ENCODE data around the gene C19orf73.
A peak's percentile ranks its signal among the peaks of the same experiment; 100 is the strongest.
"Not testable (repeated sequence)": the region's sequence is repeated elsewhere in the genome, so short reads cannot be mapped to it uniquely, and the experiment has no call there.

Gene C19orf73

DNA sequence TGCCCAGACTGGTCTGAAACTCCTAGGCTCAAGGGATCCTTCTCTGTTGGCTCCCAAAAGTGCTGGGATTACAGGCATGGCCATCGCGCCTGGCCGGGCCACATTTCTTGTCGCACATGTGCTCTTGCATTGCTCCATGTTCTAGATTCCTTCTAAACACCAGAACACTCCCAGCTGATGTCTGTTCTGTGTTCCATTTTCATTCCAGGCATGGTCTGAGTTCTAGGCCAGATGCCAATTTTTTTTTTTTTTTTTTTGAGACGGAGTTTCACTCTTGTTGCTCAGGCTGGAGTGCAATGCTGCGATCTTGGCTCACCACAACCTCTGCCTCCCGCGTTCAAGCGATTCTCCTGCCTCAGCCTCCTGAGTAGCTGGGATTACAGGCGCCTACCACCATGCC, 2.9 kb upstream of the C19orf73 start:
- DNase-seq (ENCODE audit: low spot score) = not testable (repeated sequence)

DNA sequence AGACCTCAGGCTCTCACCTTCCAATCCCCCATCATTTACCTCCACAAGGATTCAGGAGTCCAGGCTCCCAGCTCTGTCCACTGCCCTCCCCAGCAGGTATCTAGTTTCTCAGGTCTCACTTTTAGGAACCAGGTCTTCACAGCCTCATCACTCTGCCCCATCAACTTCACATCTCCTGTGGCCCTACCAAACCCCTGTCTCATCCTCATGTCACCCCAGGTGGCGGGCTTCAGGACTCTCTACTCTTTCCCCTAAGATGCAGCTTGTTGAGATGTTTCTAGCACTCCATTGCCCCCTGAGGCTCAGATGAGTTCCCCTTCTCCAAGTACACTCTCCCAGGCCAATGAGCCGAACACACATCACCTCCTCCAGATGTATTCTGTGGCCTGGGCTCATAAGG, 1.9 kb upstream of the C19orf73 start:
- DNase-seq (ENCODE audit: low spot score) = no peak

DNA sequence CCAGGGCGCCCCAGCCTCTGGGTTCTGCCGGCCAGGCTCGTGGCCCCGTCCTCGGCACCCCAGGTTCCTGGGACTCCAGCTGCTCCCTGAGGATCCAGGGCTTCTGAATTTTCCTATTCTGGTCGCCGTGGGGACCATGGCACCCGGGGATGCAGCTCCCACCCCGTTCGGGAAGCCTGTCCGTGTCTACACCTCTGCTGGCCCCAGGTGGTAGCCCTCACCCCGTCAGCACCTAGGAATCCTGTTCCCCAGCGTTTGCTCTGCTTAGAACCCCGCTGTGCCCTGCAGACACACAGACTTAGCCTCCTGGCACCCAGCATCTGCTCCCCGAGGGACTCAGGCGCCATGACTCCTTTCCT, 1.4 kb upstream of the C19orf73 start:
- DNase-seq (ENCODE audit: low spot score) = no peak

DNA sequence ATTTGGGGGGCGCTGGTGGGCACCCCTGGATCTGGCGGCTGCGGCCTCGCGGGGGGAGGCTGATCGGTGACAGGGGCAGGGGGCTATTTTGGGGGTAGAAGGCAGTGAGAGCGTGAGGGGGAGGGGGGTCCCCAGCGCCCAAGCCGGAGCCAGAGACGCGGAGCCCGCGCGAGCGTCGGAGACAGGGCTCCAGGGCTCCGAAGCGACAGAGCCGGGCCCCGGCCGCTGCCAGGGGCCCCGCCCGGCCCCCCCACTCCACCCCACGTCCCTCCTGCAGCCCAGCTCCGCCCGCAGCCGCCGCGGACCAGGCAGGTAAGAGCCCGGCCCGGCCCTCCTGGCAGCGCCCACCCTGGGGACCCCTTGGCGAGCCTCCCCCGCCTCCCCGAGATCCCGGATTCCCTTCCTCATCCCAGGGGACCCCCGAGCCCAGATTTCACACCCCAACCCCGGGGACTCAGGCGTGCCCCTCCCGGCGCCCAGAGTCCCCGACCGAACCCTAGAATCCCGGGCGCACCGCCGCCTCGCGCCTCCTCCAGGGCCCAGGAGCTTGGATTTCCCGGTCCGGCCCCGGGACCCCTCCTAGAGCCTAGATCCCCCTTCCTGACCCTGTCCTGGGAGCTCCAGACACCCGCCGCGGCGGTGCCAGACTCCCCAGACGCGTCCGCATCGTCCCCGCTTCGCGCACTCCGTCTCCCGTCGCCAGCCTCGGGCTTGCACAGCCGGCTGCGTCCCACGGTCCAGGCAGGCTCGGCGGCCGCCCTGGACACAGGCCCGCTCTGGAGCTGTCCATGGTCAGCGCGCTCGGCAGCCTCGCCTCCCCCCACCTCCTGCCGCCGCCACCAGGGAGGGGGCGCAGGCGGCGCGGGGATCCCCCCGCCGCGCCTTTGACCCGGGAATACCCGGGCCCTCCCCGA, 725 bp upstream of the C19orf73 start, which contains the start of gene PPFIA3:
Gene PPFIA3 (plus strand): TSS at position 134 of the 914 bp plus-strand sequence. CDS start 8,330 bp downstream, outside the sequence.
- DNase-seq (ENCODE audit: low spot score) = peak; percentile 86

DNA sequence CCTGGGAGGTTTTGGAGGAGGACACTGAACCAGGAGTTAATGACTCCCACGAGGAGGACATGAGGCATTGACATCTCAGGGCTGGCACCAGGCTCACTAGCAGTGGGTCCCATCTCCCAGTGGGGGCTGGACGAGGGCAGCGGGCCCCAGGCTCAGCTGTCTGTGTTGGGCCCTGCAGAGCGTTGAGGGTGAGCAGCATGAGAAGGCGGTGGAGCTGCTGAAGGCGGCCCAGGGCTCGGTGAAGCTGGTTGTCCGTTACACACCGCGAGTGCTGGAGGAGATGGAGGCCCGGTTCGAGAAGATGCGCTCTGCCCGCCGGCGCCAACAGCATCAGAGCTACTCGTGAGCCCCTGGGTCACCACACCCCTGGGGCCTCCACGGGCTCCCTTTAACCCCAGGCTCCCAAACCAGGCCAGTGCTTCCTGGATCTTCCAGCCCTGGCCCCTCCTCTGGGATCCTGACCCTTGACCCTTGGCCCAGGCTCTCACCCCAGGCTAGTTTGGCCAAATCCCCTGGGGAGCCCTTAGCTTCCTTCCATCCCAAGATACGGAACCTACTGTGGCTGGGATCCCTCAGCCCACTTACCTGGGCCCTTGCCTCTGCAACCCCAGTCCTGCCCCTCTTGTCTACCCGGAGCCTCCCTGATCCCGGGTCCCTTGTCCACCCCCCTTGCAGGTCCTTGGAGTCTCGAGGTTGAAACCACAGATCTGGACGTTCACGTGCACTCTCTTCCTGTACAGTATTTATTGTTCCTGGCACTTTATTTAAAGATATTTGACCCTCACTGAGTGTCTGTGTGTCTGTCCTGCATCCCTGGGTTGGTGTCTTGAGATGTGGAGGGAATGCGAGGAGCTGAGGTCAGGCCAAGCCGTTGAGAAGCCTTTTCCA, 1.0 kb downstream of the C19orf73 start:
- no peak for DNase-seq (ENCODE audit: low spot score)

DNA sequence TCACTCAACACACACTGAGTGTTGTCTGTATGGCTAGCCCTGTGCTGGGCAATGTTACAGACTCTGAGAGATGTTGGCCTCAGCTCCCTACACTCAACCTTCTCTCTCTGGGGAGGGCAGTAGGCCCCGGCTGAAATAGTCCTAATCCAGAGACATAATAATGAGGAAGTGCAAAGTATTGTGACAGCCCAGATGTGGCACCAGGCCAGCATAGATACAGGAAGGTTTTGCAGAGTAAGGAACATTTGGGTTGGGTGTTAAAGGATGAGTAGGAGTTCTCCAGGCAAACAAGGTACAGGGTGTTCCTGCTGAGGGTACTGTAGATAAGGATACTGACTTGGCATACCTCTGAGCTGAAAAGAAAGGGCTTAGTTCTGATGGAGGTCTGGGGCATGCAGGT, 2.4 kb downstream of the C19orf73 start:
- DNase-seq (ENCODE audit: low spot score) = no peak

DNA sequence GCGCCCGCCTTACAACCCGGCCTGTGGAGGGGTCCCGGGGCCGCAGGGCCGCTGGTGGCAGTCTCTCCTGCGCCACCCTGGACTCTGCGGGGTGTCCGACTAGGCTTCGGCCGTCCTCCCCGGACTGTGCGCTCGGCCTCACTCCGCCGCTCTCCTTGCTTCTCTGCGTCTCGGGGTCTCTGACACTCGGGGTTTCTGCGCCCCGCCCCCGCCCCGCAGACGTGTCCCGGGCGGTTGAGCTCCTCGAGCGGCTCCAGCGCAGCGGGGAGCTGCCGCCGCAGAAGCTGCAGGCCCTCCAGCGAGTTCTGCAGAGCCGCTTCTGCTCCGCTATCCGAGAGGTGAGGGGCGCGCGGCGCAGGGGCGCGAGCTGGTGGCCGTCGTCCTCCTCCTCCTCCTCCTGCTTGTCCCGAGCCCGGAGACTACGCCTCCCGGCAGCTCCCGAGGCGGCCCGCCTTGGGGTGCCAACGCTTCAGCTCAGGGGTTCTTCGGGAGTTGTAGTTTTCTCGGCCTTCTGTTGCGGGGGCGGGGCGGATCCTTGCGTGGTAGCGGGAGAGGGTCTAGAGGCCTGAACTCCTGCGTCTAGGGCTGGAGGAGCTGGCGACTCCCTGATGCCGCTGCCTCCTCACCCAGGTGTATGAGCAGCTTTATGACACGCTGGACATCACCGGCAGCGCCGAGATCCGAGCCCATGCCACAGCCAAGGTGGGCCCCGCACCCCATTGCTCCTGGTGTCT, 4.1 kb downstream of the C19orf73 start:
- DNase-seq (ENCODE audit: low spot score) = peak; percentile 65

DNA sequence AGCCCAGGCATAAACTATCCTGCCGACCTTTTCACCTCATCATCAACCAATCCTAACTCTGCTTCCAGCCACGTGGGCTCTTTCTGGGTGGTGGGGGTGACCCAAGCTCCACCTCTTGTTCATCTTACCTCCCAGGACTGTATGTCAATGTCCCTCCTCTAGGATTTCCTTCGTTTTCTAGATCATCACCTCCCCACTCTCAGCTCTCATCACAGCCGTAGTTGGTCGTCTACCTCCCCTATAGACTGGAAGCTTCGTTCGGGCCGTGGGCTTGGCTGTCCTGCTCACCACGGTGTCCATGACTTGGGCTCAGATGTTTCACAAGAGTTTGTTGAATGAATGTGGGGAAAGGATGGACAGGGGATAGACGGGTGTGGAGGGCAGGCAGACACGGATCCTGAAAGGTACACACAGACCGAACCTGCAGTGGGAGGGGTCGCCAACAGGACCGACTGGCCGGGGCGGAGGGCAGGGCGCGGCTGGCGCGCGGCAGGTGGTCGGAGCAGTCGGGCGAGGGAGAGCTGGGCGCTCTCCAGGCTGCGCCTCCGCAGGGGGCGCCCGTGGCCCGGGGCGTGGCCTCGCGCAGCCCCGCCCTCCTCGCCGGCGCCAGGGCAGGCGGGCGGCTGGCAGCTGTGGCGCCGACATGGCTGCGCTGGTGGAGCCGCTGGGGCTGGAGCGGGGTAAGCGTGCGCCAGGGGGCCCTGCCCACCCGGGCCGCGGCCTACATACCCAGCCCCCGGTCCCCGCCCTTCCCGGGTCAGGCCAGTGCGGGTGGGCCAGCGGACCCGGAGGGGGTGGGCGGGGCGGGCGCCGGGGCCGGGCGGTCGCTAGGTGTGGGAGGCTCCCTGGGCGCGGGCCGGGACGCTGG, 4.9 kb downstream of the C19orf73 start, which contains the start of gene LIN7B:
Gene LIN7B (plus strand): TSS at position 609 of the 868 bp plus-strand sequence. CDS start 35 bp downstream, at position 644.
- DNase-seq (ENCODE audit: low spot score) = peak; percentile 95

DNA sequence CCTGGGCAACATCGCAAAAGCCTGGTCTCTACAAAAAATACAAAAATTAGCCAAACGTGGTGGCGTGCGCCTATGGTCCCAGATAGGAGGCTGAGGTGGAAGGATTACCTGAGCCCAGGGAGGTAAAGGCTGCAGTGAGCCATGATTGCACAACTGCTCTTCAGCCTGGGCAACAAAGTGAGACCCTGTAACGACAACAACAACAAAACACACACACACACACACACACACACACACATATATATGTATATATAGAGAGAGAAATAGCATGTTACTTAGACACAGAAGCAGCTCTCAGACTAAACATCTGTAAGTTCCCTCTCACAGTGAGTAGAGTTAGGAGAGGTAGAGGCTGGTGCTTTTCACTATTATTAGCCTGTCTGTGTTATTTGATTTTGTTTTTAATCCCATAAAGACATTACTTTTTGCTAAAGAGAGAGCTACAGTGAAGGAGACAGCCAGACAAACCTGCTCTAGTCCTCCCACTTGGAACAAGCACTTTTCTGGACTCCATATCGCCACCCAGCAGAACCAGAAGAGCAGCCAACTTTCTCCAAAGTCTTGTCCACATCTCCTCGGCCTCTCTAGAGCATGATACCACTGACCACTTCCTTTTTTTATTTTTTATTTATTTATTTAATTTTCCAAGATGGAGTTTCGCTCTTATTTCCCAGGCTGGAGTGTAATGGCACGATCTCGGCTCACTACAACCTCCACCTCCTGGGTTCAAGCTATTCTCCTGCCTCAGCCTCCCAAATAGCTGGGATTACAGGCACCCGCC, 7.5 kb downstream of the C19orf73 start:
- DNase-seq (ENCODE audit: low spot score) = no peak

DNA sequence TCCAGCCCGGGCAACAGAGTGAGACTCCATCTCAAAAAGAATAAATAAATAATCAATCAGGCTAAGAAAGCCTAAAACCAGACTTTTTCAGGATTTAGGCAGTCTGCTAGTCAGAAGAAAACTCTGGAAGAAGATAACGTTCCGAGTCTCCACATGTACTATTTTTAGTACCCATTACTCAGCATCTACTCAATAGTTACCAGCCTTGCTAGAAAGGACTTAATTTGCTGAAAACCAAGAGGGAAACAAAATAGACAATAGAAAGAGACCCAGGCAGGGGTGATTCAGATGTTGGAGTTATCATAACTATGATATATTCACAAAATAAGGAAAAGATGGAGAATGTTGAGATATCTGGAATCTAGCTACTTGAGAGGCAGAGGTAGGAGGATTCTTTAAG, 8.4 kb downstream of the C19orf73 start:
- peak; percentile 56 for DNase-seq (ENCODE audit: low spot score)

DNA sequence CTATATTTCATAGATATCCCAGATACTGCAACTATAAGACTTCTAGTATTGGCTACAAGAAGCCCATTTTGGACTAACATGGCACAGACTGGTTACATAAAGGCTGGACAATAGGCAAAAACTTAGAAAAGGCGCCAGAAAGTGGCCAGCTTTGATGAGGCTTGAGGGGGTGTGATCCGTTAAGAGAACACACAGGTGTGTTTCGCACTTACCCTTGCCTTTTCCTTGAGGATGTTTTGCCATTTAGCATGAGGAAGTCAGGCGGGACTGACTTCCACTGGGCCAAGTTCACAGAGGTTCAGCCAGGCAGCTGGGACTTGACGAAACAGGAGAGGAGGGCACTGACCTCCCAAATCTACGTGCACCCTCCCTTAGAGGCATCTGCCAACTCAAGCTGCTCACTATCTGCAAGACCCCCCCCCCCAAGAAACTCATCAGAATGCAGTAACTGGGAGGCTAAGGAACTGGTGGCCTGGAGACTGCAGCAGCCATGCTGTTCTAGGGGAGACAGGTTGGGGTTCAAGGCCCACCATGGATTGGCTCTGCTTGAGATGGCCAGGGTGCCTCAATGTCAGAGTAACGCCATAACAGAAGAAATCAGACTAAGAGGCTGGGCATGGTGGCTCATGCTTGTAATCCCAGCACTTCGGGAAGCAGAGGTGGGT, 9.2 kb downstream of the C19orf73 start:
- no peak for DNase-seq (ENCODE audit: low spot score)

DNA sequence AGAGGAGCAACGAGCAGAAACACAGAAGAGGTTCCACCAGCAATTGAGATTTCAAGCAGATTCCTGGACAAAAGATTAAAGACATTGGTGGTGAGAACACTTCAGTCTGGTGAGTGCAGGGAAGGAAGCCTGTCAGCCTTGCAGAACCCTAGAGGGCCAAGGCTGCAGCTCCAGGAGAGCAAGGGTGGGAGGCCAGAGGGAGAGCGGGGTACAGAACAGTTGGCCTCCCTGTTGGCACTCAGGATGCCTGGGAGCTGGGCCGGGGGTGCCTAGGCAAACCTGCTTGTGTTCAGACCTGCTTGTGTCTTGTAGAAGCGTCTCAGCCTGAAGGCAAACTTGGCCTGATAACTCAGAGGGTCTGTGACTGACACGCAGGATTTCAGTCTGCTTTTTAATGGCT, 9.9 kb downstream of the C19orf73 start:
- no peak for DNase-seq (ENCODE audit: low spot score)

DNA sequence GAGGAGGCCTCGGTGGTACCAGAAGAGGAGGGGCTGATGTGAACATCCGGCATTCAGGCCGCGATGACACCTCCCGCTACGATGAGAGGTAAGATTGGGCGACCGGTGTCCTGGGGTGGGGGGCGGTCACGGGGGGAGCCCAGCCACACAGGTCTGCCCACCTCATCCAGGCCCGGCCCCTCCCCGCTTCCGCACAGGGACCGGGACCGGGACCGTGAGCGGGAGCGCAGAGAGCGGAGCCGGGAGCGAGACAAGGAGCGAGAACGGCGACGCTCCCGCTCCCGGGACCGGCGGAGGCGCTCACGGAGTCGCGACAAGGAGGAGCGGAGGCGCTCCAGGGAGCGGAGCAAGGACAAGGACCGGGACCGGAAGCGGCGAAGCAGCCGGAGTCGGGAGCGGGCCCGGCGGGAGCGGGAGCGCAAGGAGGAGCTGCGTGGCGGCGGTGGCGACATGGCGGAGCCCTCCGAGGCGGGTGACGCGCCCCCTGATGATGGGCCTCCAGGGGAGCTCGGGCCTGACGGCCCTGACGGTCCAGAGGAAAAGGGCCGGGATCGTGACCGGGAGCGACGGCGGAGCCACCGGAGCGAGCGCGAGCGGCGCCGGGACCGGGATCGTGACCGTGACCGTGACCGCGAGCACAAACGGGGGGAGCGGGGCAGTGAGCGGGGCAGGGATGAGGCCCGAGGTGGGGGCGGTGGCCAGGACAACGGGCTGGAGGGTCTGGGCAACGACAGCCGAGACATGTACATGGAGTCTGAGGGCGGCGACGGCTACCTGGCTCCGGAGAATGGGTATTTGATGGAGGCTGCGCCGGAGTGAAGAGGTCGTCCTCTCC, 11.1 kb downstream of the C19orf73 start:
- no peak for DNase-seq (ENCODE audit: low spot score)

DNA sequence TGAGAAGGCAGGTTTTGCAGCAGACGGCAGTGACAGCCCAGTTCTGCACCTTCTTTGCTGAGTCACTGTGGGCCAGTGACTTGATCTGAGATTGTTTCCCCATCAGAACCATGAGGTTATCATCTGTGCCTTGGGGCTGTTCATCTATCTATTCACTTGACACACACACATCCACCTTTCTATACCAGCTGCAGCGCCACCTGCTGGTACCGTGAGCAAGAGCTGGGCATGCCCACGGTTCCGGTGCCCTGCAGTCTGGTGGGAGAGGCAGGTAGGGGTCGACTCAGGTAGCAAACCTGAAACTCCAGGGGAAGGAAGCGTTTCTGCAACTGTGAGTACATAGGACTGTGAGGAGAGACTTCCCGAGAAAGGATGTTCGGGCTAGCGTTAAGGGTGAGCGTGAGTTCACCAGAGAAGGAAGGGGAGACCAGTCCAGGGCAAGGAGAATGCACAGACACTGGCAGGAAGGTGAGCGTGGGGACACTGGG, 12.3 kb downstream of the C19orf73 start:
- DNase-seq (ENCODE audit: low spot score) = peak; percentile 46

DNA sequence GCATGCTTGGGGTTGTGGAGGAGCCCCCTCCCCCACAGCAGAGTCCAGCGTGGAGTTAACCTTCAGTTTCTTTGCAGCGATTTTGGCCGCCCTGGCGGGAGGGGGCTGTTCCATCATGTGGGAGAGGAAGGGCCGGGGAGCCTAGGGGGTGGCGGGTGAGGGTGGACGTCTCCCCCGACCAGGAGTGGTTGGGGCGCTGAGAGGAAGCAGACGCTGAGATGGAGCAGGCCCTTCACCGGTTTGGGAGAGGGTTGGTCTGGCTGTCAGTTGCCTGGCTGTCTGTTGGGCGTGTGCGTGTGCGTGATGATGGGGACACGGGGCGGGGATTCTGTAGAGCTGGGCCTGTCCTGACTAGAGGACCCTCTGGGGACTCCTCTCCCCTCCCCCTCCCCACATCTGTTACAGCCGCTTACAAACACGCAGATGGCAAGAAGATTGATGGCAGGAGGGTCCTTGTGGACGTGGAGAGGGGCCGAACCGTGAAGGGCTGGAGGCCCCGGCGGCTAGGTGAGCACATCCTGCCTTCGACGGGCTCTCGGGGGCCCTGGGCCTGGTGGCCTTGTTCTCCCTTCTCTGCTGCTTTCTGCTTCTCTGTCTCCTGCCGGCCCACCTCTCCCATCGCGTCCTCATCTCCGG, 14.6 kb downstream of the C19orf73 start:
- no peak for DNase-seq (ENCODE audit: low spot score)

DNA sequence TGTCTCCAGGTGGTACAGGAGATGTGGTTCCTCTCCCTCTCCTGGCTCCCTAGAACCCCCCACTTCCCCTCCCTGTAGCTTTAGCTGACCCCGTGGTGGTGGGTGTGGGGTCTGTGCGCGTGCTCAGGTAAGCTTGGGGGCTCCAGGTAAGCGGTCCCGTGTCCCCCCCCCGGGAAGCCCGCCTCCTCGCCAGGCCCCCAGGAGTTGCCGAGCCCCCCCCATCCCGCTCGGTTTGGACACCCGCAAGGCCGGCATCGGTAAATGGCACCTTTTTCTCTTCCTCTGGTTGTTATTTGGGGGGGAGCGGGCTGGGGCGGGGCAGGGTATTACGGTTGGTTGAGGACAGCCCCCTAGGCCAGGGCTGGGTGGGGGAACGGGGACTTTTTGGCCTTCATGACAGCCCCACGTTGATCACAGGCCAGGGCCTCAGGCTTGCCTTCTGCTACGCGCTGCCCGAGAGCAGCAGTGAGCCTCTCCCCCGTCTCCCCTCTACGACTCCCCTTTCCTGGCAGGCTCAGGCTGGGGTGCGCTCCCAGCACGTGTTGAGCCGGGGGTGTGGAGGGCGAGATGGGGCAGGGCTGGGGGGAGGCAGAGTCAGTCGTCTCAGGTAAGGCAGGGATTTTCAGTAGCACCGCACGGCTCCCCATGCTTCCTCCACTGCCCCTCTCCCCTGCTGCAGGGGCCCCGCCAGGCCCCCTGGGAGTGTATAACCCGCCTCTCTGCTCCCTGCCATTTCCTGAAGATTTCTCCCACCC, 15.4 kb downstream of the C19orf73 start:
- DNase-seq (ENCODE audit: low spot score) = no peak

DNA sequence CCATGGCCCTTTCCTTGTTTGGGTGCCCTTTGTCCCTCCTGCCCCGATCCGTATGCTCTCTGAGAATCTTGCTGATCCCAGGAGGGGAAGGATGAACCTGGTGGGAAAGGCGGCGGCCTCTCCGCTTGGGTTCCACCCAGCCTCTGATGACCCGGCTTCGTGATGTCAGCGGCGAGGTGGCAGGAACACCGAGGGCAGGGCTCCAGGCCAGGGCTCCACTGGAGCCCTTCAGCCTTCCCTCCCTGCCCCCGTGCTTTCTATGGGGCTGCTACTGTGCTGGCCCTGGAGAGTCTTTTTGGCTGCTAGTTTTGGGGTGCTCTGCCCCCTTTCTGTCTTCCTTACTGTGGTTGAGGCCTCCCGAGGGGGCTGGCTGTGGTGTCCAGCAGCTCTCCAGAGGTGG, 16.6 kb downstream of the C19orf73 start:
- no peak for DNase-seq (ENCODE audit: low spot score)

Measured in AG08396 (cell line).